BJ (cell line): ENCODE results near the gene CRKL. TPM values are rescaled to one million over a fixed set of nuclear protein-coding genes. Genes with fewer than 3 reads are reported as not detected.

ENCODE experiments used
- CTCF ChIA-PET: fragments of 350-600 bp; formaldehyde crosslinking; extraction: SDS; loops from one replicate; lab custom pipeline; 2021; ENCODE audit warnings: antibody characterized with exemption, inconsistent platforms; lab: Yijun Ruan, JAX
- POLR2A ChIA-PET: fragments of 300-600 bp; sonication (Branson Sonifier 250); formaldehyde crosslinking; extraction: SDS; loops from one replicate; lab custom pipeline; 2021; ENCODE audit warnings: antibody characterized with exemption; lab: Charles Lee
- DNase-seq: peaks from one replicate; pipeline ENCODE4 v3.0.0-alpha.2; 2011; ENCODE audit warnings: low read depth
- H3K27me3 ChIP-seq: 2 replicates; pipeline ENCODE4 v1.6.0; 2011; ENCODE audit warnings: low read length; ENCODE audit not compliant: control insufficient read depth, insufficient read depth
- H3K36me3 ChIP-seq: 2 replicates; pipeline ENCODE4 v1.5.1; 2011; ENCODE audit warnings: low read length; ENCODE audit not compliant: control insufficient read depth, insufficient read depth
- H3K4me3 ChIP-seq: 2 replicates; pipeline ENCODE4 v1.5.1; 2011; ENCODE audit warnings: low read depth, mild to moderate bottlenecking, control low read depth, low read length
- polyA minus RNA-seq: library from RNA; depleted of rRNA, polyadenylated mRNA; stranded (reverse); fragments of >200 nt; gene quantifications from 2 replicates; pipeline ENCODE4 v1.2.3, GENCODE V29; 2011; rRNA and poly(A)+ RNA removed
- polyA plus RNA-seq: library from polyadenylated mRNA; depleted of rRNA; stranded (reverse); fragments of >200 nt; gene quantifications from 2 replicates; pipeline ENCODE4 v1.2.3, GENCODE V29; 2011; rRNA removed
- TF ChIP-seq, protein P1 (sequence below): IDR thresholded peaks from 2 replicates; pipeline ENCODE4 v1.5.1; 2011; ENCODE audit warnings: low read depth, mild to moderate bottlenecking, control low read depth, inconsistent platforms, low read length, moderate library complexity; ENCODE audit not compliant: insufficient read depth

Gene CRKL
- 14.7 and 21.4 TPM in 2 replicates for polyA plus RNA-seq
- 27.9 and 29.8 TPM in 2 replicates for polyA minus RNA-seq

GRCh38 chr22:20916916-20917810 lies at the start of gene CRKL:
Gene CRKL, plus strand, starts transcription at chr22:20917407. Its CDS starts 528 bp downstream, at chr22:20917935.
- TF ChIP-seq, protein P1, sequence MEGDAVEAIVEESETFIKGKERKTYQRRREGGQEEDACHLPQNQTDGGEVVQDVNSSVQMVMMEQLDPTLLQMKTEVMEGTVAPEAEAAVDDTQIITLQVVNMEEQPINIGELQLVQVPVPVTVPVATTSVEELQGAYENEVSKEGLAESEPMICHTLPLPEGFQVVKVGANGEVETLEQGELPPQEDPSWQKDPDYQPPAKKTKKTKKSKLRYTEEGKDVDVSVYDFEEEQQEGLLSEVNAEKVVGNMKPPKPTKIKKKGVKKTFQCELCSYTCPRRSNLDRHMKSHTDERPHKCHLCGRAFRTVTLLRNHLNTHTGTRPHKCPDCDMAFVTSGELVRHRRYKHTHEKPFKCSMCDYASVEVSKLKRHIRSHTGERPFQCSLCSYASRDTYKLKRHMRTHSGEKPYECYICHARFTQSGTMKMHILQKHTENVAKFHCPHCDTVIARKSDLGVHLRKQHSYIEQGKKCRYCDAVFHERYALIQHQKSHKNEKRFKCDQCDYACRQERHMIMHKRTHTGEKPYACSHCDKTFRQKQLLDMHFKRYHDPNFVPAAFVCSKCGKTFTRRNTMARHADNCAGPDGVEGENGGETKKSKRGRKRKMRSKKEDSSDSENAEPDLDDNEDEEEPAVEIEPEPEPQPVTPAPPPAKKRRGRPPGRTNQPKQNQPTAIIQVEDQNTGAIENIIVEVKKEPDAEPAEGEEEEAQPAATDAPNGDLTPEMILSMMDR, result peak; percentile 91
- no peaks in the 10 kb centered on the region for H3K27me3 ChIP-seq
- POLR2A ChIA-PET, result no interaction called here
- no peaks in the 10 kb centered on the region for H3K36me3 ChIP-seq
- H3K4me3 ChIP-seq, result peak within 1 kb of the TSS; percentile 97
- peak; percentile 80 for DNase-seq
- CTCF ChIA-PET, result interaction anchor here (0.6 to 1.6 kb wide), 17 partner anchors 10 to 192 kb away, joined by 3 to 14 read pairs (median 4); partner anchors contain the start of gene LZTR1

- DNase-seq, result no peak
- Histone ChIP-seq H3K27me3 (no peaks in the 10 kb centered on the region), H3K36me3 (peaks cover 2% of the 10 kb centered on the region; the same call in 1 of the 2 replicates), H3K4me3 (no peak overlapping the region)
- POLR2A ChIA-PET, result interaction anchor here (0.5 to 0.6 kb wide), 2 partner anchors 53 to 294 kb away, joined by 3 to 8 read pairs; no protein-coding TSS in a partner anchor
- CTCF ChIA-PET, result interaction anchor here (0.7 to 2.6 kb wide), 4 partner anchors 13 to 64 kb away, joined by 3 to 11 read pairs (median 3); no protein-coding TSS in a partner anchor
- TF ChIP-seq, protein P1, result no peak
Measured at GRCh38 chr22:20868025-20868962, 48.9 kb upstream of the CRKL start.

DNA sequence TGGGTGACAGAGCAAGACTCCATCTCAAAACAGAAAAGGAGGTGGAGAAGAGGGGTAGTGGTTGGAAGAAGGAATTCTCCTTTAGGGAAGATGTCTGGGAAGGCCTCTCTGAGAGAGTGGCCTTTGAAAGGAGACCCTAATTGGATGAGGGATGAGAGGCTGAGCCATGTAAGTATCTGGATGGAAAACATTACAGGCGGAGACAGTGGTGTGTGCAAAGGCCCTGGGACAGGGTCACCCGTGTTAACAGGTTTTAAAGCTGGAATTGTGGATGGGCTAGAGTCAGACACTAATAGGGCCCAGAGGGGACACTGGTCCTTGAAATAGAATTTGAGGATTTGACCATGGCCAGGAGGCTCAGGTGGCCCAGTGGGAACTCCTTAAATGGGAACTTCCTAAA lies 48.0 kb upstream of the CRKL start:
- Histone ChIP-seq H3K4me3 (no peak overlapping the region), H3K36me3 (peaks cover 2% of the 10 kb centered on the region; the same call in 1 of the 2 replicates), H3K27me3 (no peaks in the 10 kb centered on the region)
- ChIA-PET POLR2A (interaction anchor here (0.6 kb wide), 1 partner anchor 53 kb away, joined by 8 read pairs; no protein-coding TSS in a partner anchor), CTCF (interaction anchor here (0.9 to 2.6 kb wide), 3 partner anchors 12 to 21 kb away, joined by 3 to 11 read pairs (median 3); no protein-coding TSS in a partner anchor)
- TF ChIP-seq, protein P1, result no peak
- no peak for DNase-seq

- Histone ChIP-seq H3K36me3 (peaks cover 3% of the 10 kb centered on the region; the same call in 1 of the 2 replicates), H3K4me3 (no peak overlapping the region), H3K27me3 (no peaks in the 10 kb centered on the region)
- TF ChIP-seq, protein P1, result no peak
- DNase-seq, result no peak
- ChIA-PET POLR2A (no interaction called here), CTCF (interaction anchor here (3.2 kb wide), 1 partner anchor 12 kb away, joined by 21 read pairs; no protein-coding TSS in a partner anchor)
Measured at GRCh38 chr22:20873214-20873613, 44.0 kb upstream of the CRKL start.
